Liver (tissue), 9 donors: ENCODE results near the gene BMP6. TPM values are rescaled to one million over a fixed set of nuclear protein-coding genes. Genes with fewer than 3 reads are reported as not detected.

Experiments used
- DNase-seq: peaks from one replicate; pipeline ENCODE4 v3.0.0-alpha.2; 2017; ENCODE audit warnings: low spot score
- H3K27ac ChIP-seq, 2 donors: one replicate each; pipeline ENCODE4 v1.7.0; 2013; ENCODE audit warnings: inconsistent platforms in 2 of 2, low read length in 2 of 2, control low read depth in 1 of 2, low read depth in 1 of 2, mild to moderate bottlenecking in 1 of 2
- H3K27me3 ChIP-seq, 4 donors: one replicate each; pipeline versions ENCODE4 v1.6.1 to v1.7.0; 2013; ENCODE audit warnings: low read length in 3 of 4, inconsistent platforms in 1 of 4, mild to moderate bottlenecking in 1 of 4, moderate library complexity in 1 of 4; ENCODE audit not compliant: control insufficient read depth in 4 of 4, insufficient read depth in 4 of 4
- H3K36me3 ChIP-seq, 4 donors: one replicate each; pipeline versions ENCODE4 v1.6.1 to v1.7.0; 2013; ENCODE audit warnings: low read length in 3 of 4, mild to moderate bottlenecking in 3 of 4, low read depth in 1 of 4, moderate library complexity in 1 of 4; ENCODE audit not compliant: control insufficient read depth in 4 of 4, insufficient read depth in 3 of 4
- H3K4me1 ChIP-seq, 4 donors: one replicate each; pipeline versions ENCODE4 v1.6.1 to v1.7.0; 2013; ENCODE audit warnings: low read length in 3 of 4, mild to moderate bottlenecking in 3 of 4, moderate library complexity in 1 of 4; ENCODE audit not compliant: control insufficient read depth in 4 of 4, insufficient read depth in 4 of 4
- H3K4me3 ChIP-seq, 3 donors: one replicate each; pipeline versions ENCODE4 v1.6.1 to v1.7.0; 2013; ENCODE audit warnings: low read length in 3 of 3, control low read depth in 1 of 3, low read depth in 1 of 3, mild to moderate bottlenecking in 1 of 3
- H3K9ac ChIP-seq, 2 donors: one replicate each; pipeline ENCODE4 v1.7.0; 2013; ENCODE audit warnings: low read length in 2 of 2, mild to moderate bottlenecking in 2 of 2, moderate library complexity in 2 of 2, control low read depth in 1 of 2, low read depth in 1 of 2
- H3K9me3 ChIP-seq, 4 donors: one replicate each; pipeline versions ENCODE4 v1.6.1 to v1.7.0; 2013; ENCODE audit warnings: low read length in 3 of 4; ENCODE audit not compliant: control insufficient read depth in 4 of 4
- CTCF ChIP-seq: fragments of 150-350 bp; IDR thresholded peaks from 2 replicates; pipeline ENCODE4 v1.5.1; 2017; ENCODE audit warnings: improper control_type of control experiment, low read depth, low read length; ENCODE audit not compliant: missing input control
- EGR1 ChIP-seq, 2 donors: IDR thresholded peaks; 2 replicates each; pipeline ENCODE4 v1.6.1; 2016 to 2018; ENCODE audit warnings: antibody characterized with exemption in 2 of 2, low read depth in 2 of 2
- FOXA1 ChIP-seq: IDR thresholded peaks from 2 replicates; pipeline ENCODE4 v1.6.1; 2016; ENCODE audit warnings: antibody characterized with exemption
- FOXA2 ChIP-seq: IDR thresholded peaks from 2 replicates; pipeline ENCODE4 v1.6.1; 2016; ENCODE audit warnings: antibody characterized with exemption
- GABPA ChIP-seq, 2 donors: IDR thresholded peaks in 1 of 2; conservative IDR thresholded peaks in 1 of 2; 2 replicates each; pipeline ENCODE4 v1.6.1; 2016; ENCODE audit warnings: antibody characterized with exemption in 2 of 2, mild to moderate bottlenecking in 1 of 2, moderate library complexity in 1 of 2
- JUND ChIP-seq, 2 donors: IDR thresholded peaks; 2 replicates each; pipeline ENCODE4 v1.6.1; 2016; ENCODE audit warnings: antibody characterized with exemption in 2 of 2
- NR2F2 ChIP-seq: IDR thresholded peaks from 2 replicates; pipeline ENCODE4 v1.6.1; 2016; ENCODE audit warnings: antibody characterized with exemption
- RAD21 ChIP-seq, 2 donors: IDR thresholded peaks; 2 replicates each; pipeline ENCODE4 v1.6.1; 2016; ENCODE audit warnings: antibody characterized with exemption in 2 of 2, mild to moderate bottlenecking in 2 of 2
- TAF1 ChIP-seq: conservative IDR thresholded peaks from 2 replicates; pipeline ENCODE4 v1.6.1; 2016; ENCODE audit warnings: antibody characterized with exemption, mild to moderate bottlenecking
- YY1 ChIP-seq: IDR thresholded peaks from 2 replicates; pipeline ENCODE4 v1.6.1; 2016; ENCODE audit warnings: antibody characterized with exemption, mild to moderate bottlenecking
- WGBS: extraction: QIAGEN DNeasy Blood & Tissue Kit; methylation state at CpG from one replicate; pipeline ENCODE4 v1.1.7; 2013; 5-methylcytosine and 5-hydroxymethylcytosine counted together
- polyA plus RNA-seq, 2 donors: library from polyadenylated mRNA; stranded (reverse) in 1 of 2; unstranded in 1 of 2; fragments of 200-250 nt in 1 of 2; fragments of >200 nt in 1 of 2; fragmentation: Nextera tagmentation in 1 of 2; extraction: Ambion mirVana in 1 of 2; gene quantifications; one replicate each; pipeline versions ENCODE4 v1.2.1 to v1.2.3, GENCODE V29; 2013 to 2015
- total RNA-seq, 2 donors: library from RNA; depleted of rRNA; stranded (reverse); fragments of >200 nt; gene quantifications; one replicate each; pipeline ENCODE4 v1.2.3, GENCODE V29; 2014
- TF ChIP-seq, protein P1 (sequence below): IDR thresholded peaks from 2 replicates; pipeline ENCODE4 v1.6.1; 2016; ENCODE audit warnings: antibody characterized with exemption, mild to moderate bottlenecking
- TF ChIP-seq, protein P2 (sequence below): IDR thresholded peaks from 2 replicates; pipeline ENCODE4 v1.6.1; 2016; ENCODE audit warnings: antibody characterized with exemption
- donor health status: healthy.
- donor health status: healthy.
- donor health status: healthy.
- donor health status: healthy.
- donor health status: healthy.

Gene BMP6
- total and polyA plus RNA-seq, 4 donors: 0.57 to 5.9 (median 2.3) TPM

GRCh38 chr6:7737867-7738266 is 12.0 kb downstream of the BMP6 start:
- no peaks in the 10 kb centered on the region for H3K4me1 ChIP-seq
- no peak overlapping the region for H3K4me3 ChIP-seq
- H3K9ac ChIP-seq: no peak overlapping the region
- no peaks in the 10 kb centered on the region for H3K36me3 ChIP-seq
- DNase-seq: no peak
- 91% methylated on average over 2 of the region's 2 CpGs for WGBS
- peaks cover 0 to 3% (median 0%) of the 10 kb centered on the region in 4 donors for H3K27me3 ChIP-seq
- TF ChIP-seq YY1: no peak
- TF ChIP-seq, protein P1, sequence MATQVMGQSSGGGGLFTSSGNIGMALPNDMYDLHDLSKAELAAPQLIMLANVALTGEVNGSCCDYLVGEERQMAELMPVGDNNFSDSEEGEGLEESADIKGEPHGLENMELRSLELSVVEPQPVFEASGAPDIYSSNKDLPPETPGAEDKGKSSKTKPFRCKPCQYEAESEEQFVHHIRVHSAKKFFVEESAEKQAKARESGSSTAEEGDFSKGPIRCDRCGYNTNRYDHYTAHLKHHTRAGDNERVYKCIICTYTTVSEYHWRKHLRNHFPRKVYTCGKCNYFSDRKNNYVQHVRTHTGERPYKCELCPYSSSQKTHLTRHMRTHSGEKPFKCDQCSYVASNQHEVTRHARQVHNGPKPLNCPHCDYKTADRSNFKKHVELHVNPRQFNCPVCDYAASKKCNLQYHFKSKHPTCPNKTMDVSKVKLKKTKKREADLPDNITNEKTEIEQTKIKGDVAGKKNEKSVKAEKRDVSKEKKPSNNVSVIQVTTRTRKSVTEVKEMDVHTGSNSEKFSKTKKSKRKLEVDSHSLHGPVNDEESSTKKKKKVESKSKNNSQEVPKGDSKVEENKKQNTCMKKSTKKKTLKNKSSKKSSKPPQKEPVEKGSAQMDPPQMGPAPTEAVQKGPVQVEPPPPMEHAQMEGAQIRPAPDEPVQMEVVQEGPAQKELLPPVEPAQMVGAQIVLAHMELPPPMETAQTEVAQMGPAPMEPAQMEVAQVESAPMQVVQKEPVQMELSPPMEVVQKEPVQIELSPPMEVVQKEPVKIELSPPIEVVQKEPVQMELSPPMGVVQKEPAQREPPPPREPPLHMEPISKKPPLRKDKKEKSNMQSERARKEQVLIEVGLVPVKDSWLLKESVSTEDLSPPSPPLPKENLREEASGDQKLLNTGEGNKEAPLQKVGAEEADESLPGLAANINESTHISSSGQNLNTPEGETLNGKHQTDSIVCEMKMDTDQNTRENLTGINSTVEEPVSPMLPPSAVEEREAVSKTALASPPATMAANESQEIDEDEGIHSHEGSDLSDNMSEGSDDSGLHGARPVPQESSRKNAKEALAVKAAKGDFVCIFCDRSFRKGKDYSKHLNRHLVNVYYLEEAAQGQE: no peak
- TF ChIP-seq EGR1 (IDR thresholded peaks at IDR 0.05; ENCODE audit: low read depth in 2 of 2): no peak
- no peak for TF ChIP-seq GABPA (IDR thresholded peaks at IDR 0.05 in 1 of 2, conservative IDR thresholded peaks at IDR 0.05 in 1 of 2)
- TF ChIP-seq, protein P2, sequence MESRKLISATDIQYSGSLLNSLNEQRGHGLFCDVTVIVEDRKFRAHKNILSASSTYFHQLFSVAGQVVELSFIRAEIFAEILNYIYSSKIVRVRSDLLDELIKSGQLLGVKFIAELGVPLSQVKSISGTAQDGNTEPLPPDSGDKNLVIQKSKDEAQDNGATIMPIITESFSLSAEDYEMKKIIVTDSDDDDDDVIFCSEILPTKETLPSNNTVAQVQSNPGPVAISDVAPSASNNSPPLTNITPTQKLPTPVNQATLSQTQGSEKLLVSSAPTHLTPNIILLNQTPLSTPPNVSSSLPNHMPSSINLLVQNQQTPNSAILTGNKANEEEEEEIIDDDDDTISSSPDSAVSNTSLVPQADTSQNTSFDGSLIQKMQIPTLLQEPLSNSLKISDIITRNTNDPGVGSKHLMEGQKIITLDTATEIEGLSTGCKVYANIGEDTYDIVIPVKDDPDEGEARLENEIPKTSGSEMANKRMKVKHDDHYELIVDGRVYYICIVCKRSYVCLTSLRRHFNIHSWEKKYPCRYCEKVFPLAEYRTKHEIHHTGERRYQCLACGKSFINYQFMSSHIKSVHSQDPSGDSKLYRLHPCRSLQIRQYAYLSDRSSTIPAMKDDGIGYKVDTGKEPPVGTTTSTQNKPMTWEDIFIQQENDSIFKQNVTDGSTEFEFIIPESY: no peak
- H3K27ac ChIP-seq: no peak overlapping the region
- H3K9me3 ChIP-seq: no peaks in the 10 kb centered on the region

DNA sequence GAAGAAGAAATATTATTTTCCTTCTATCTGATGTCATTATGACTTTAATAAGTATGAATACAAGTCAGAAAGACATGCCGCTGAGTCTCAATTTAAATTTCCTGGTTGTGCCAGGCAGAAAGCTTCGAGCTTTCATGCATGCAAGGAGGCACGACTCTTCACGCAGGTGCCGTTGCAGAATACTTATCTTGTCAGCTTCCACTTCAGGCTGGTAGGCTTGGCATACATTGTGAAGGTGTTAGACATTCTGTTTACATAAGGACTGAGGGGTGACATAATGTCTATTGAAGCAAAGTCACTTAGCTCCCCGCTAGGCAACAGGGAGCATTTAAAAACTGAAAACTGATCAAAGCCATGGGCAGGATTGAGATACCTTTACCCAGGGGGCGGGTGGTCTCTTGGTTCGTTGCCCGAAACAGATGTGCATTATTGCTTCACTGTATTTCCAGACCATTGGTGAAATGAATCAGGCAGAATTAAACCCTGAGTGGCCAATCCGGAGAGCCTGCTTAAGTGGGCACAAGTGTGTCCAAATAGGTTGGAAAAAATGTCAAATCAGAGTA is 16.4 kb downstream of the BMP6 start:
- no peaks in the 10 kb centered on the region for H3K4me1 ChIP-seq
- H3K9ac ChIP-seq: no peak overlapping the region
- H3K27ac ChIP-seq: no peak overlapping the region
- 67% methylated on average over 10 of the region's 10 CpGs for WGBS
- TF ChIP-seq NR2F2 (no peak), JUND (IDR thresholded peaks at IDR 0.05) (no peak), RAD21 (IDR thresholded peaks at IDR 0.05) (no peak), TAF1 (no peak)
- no peaks in the 10 kb centered on the region for H3K27me3 ChIP-seq
- no peaks in the 10 kb centered on the region for H3K36me3 ChIP-seq
- H3K4me3 ChIP-seq: no peak overlapping the region
- no peak for DNase-seq
- no peaks in the 10 kb centered on the region for H3K9me3 ChIP-seq

DNA sequence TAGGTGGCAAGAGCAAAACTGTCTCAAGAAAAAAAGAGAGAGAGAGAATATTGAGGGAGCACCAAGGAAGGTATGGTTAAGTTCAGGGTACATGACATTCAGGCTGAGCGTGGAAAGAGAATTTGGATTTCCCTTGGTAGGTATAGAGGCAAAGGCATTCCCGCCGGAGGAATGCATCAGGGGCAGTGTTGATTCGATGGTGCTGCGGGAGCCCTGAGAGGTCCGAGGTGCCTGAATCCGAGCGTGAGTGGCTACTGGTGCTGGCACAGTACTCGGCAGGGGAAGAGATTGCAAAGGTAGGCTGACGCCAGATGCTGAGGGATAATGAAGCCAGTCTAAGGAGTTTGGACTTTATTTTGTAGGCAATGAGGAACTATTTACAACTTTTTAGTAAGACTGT is 20.0 kb downstream of the BMP6 start:
- 89% methylated on average over 10 of the region's 10 CpGs for WGBS
- no peaks in the 10 kb centered on the region for H3K9me3 ChIP-seq
- H3K27ac ChIP-seq: no peak overlapping the region
- DNase-seq: no peak
- H3K36me3 ChIP-seq: no peaks in the 10 kb centered on the region
- no peaks in the 10 kb centered on the region for H3K4me1 ChIP-seq
- TF ChIP-seq CTCF (no peak), TAF1 (no peak), FOXA1 (no peak), JUND (IDR thresholded peaks at IDR 0.05) (no peak), RAD21 (IDR thresholded peaks at IDR 0.05) (no peak), FOXA2 (no peak)
- TF ChIP-seq, protein P1: no peak
- no peak overlapping the region for H3K9ac ChIP-seq
- H3K27me3 ChIP-seq: peaks cover 0 to 2% (median 0%) of the 10 kb centered on the region in 4 donors
- H3K4me3 ChIP-seq: no peak overlapping the region
